Muscle layer of colon (tissue), 2 donors: ENCODE measurements around the gene FOS.
A peak's percentile ranks its signal among the peaks of the same experiment; 100 is the strongest.

ENCODE experiments used
- H3K27ac ChIP-seq: one replicate; pipeline ENCODE4 v1.7.0; 2013; ENCODE audit warnings: low read depth, mild to moderate bottlenecking, low read length, moderate library complexity
- H3K27me3 ChIP-seq, 2 donors: one replicate each; pipeline ENCODE4 v1.7.0; 2013; ENCODE audit warnings: low read length in 2 of 2, mild to moderate bottlenecking in 2 of 2; ENCODE audit not compliant: insufficient read depth in 2 of 2, control insufficient read depth in 1 of 2
- H3K36me3 ChIP-seq: one replicate; pipeline ENCODE4 v1.7.0; 2013; ENCODE audit warnings: mild to moderate bottlenecking, low read length; ENCODE audit not compliant: insufficient read depth
- H3K4me1 ChIP-seq: one replicate; pipeline ENCODE4 v1.7.0; 2013; ENCODE audit warnings: mild to moderate bottlenecking, low read length; ENCODE audit not compliant: insufficient read depth
- H3K4me3 ChIP-seq, 2 donors: one replicate each; pipeline ENCODE4 v1.7.0; 2013; ENCODE audit warnings: low read length in 2 of 2, low read depth in 1 of 2, mild to moderate bottlenecking in 1 of 2, moderate library complexity in 1 of 2
- H3K9ac ChIP-seq: one replicate; pipeline ENCODE4 v1.7.0; 2013; ENCODE audit warnings: low read length
- H3K9me3 ChIP-seq: one replicate; pipeline ENCODE4 v1.7.0; 2013; ENCODE audit warnings: mild to moderate bottlenecking, low read length
- donor health status: abdominal sarcoma.
- donor health status: Adenocarcinoma of cecum.

FOS gene

DNA sequence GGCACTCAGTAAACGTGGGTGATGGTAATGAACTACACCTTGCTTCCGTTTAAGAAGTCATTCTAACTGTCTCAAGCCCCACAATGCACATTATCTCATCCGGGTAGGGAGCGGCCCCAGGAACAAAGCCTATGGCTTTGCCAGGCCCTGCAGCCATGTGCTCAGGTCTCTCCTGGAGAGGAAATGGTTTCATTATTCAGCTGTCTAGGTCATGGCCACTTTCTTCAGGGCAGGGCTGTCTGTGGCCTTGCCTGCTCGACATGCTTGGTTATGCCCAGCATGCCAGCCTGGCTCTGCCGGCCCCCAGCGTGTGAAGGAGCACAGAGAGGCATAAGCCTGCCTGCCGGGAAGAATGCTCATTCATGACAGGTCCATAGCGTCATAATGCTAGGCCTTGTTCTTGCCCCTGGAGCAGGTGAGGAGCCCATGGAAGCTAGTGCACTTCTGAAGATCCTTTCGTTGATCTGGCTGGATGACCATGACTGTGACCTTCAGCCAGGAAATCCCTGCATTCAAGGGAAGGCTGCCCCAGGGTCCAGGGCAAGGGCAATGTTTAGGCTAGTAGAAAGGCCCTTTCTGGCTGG, 26.3 kb upstream of the FOS start:
- H3K36me3 ChIP-seq: no peaks in the 10 kb centered on the region
- H3K4me3 ChIP-seq: no peak overlapping the region
- no peak overlapping the region for H3K27ac ChIP-seq
- no peaks in the 10 kb centered on the region for H3K4me1 ChIP-seq
- H3K27me3 ChIP-seq: no peaks in the 10 kb centered on the region
- H3K9ac ChIP-seq: no peak overlapping the region
- H3K9me3 ChIP-seq: no peaks in the 10 kb centered on the region

DNA sequence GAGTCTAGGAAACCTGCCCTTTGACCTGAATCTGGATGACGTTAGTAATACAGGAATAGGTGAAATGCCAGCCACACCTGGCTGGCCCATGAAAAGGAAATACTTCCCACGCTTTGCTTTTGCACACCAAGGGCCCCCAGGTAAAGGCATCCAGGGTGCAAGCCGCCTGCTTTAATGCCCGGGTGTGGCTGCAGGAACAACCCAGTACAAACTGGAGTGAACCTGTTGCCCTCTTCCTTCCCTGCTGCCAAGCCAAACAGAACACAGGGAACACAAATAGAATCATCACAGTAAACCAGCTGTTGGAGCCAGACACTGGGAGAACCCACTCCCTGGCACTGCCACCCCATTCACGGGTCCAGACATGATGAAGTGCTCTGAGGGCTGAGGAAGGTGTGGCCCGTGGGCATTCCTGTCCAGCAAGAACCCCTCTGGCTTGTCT, 24.2 kb upstream of the FOS start:
- Histone ChIP-seq H3K27ac (no peak overlapping the region), H3K36me3 (no peaks in the 10 kb centered on the region), H3K9ac (no peak overlapping the region), H3K4me3 (no peak overlapping the region), H3K27me3 (no peaks in the 10 kb centered on the region), H3K4me1 (peaks cover 9% of the 10 kb centered on the region), H3K9me3 (no peaks in the 10 kb centered on the region)

DNA sequence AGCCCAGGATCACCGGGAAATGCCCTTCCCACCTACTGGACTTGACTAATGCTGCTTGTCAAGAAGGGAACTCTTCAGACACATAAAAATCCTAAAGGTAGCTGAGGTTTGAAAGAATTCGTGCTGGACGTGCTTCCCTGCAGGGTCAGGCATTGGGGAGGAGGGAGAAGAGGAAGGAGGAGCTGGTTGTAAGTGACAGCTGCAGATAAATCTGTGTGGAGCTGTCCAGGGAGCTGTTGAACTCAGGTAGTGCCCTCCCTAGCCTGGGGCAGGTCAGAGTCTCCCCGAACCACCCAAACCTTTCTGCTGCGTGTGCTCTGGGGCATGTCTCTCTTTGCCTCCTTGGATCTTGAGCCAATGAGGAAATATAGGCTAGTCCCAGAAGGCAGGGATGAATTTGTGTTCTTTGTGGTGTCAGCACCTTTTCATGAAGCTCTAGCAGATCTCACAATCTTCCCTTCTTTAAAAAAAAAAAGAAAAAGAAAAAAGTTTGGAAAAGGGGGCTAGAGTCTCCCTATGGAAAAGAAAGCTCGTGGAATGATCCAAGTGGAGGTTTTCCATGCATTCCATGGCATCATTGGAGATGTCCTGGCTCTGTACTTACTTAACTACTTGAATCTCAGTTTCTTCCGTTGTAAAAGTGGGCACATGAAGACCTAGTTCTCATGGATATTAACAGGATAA, 23.6 kb upstream of the FOS start:
- H3K27ac ChIP-seq: no peak overlapping the region
- H3K9ac ChIP-seq: no peak overlapping the region
- no peak overlapping the region for H3K4me3 ChIP-seq

DNA sequence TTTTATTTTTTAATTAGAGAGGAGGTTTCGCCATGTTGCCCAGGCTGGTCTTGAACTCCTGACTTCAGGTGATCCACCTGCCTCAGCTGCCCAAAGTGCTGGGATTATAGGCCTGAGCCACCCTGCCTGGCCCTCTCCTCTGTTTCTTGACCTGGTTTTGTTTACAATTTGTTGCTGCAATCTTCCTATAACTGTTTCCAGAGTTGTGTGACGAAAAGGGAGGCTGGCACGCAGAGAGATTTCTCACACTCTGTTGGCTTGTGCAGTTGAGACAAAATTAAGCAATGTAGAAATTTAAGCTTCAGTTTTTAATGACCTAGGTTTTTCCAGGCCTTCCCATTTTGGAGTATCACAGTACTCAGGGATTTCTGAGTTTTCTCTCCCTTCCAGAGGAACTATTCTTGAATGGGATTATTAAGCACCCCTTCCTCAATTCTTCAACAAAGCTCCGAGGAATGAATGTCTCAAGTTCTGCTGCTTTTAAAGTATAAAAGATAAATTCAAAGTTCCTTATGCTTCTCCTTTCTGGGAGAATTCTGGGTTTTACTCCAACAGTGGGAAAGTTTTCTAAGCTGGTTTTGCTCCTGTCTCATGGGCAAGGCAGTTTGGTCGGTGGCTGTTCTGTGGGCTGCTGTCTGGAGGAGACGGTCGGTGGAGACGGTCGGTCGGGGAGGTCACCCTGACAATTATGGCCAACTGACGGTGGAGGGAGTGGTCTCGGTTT, 20.4 kb upstream of the FOS start:
- Histone ChIP-seq H3K9ac (peak overlapping the region; percentile 94), H3K27me3 (no peaks in the 10 kb centered on the region), H3K4me1 (peaks cover 21% of the 10 kb centered on the region), H3K4me3 (peak overlapping the region; percentile 24 to 80), H3K36me3 (no peaks in the 10 kb centered on the region), H3K9me3 (no peaks in the 10 kb centered on the region), H3K27ac (peak overlapping the region; percentile 84)

More for the DNA sequence above, 23.6 kb upstream of the FOS start:
- no peaks in the 10 kb centered on the region for H3K27me3 ChIP-seq
- H3K36me3 ChIP-seq: no peaks in the 10 kb centered on the region
- no peaks in the 10 kb centered on the region for H3K9me3 ChIP-seq
- H3K4me1 ChIP-seq: peaks cover 15% of the 10 kb centered on the region

DNA sequence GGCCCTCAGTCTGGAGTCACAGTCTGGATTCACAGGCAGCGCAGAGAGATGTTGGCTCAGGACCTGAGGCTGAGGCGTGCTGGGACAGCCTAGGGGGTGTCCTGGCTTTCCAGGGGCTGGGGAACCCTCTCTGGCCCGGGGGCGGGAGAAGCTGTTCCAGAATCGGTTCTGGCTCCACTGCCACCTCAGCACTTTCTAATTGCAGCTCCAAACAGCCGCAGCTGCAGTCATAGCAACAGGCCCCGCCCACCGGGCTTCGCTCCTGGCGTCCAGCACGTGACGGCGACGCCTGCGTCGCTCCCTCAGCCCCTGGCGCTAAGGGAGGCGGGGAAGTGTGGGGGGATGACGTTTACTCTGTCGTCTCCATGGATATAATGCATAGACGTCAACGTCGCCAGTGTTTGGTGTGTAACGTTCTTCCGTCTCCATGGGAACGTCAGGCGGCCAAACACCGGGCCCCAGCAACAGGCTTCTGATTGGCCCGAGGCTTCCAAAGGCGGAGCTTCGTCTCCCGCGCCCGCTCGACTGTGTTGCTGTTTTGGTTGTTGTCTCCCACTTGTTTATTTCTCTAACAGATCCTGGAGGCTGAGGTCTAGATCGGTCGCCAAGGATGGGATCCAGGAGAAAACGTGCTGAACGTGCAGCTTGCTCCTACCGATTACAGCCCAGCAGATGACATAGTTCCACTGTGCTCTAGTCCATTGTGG, 19.7 kb upstream of the FOS start:
- peak overlapping the region; percentile 94 for H3K9ac ChIP-seq
- no peaks in the 10 kb centered on the region for H3K36me3 ChIP-seq
- no peaks in the 10 kb centered on the region for H3K9me3 ChIP-seq
- H3K4me3 ChIP-seq: peak overlapping the region; percentile 47 to 80
- H3K4me1 ChIP-seq: peaks cover 21% of the 10 kb centered on the region
- H3K27me3 ChIP-seq: no peaks in the 10 kb centered on the region
- H3K27ac ChIP-seq: peak overlapping the region; percentile 84

DNA sequence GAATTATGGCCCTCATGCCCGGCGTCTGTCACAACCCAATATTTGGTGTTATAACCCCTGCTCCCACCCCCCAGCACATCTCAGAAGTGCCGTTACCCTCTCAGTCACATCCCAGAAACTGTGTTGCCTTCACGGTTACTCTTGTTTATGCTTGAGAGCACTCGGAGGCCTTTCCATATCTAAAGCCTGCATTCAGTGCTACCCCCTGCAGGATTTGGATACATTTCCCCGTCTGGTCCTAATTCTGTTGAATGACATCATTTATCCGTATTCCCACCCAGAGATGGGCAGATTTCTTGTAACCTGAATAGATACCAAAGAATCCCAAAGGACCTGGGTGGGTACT, 19.1 kb upstream of the FOS start:
- peak overlapping the region; percentile 47 to 66 for H3K4me3 ChIP-seq
- peak overlapping the region; percentile 84 for H3K27ac ChIP-seq
- no peaks in the 10 kb centered on the region for H3K36me3 ChIP-seq
- peaks cover 21% of the 10 kb centered on the region for H3K4me1 ChIP-seq
- H3K9ac ChIP-seq: peak overlapping the region; percentile 53
- H3K27me3 ChIP-seq: no peaks in the 10 kb centered on the region
- no peaks in the 10 kb centered on the region for H3K9me3 ChIP-seq

DNA sequence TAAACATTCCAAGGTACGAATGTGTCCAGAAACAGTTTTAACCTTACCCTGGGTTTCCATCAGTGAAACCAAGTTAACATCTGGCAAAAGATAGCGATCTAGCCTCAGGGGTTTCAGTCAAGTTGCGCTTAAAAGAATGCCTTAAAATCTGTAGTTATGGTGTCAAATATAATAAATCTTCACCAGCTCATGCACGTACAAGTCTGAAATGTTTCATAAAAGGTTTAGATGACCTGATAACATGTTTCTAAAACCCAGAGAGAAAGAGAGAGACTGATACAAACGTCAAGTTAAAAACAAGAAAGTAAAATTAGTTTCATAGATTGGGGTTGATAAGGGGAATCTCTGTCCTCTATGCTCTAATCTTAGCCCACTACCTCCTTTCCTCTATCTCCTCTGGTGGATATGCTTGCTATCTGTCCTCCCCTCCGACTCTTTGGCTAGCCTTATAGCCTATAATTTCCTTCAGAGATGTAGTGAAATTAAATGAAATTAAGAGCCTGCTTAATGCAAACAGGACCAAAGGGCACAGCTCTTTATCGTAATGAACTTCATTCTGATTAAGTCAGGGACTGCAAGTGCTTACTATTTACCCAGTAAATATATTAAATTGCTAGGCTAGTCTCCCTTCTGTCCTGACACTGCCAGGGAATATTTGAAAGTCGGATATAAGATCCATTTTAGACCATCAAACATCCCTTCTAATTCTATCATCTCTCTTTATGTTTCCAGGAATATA, 18.4 kb upstream of the FOS start:
- peaks cover 21% of the 10 kb centered on the region for H3K4me1 ChIP-seq
- H3K9ac ChIP-seq: peak overlapping the region; percentile 53
- peak overlapping the region; percentile 84 for H3K27ac ChIP-seq
- no peaks in the 10 kb centered on the region for H3K9me3 ChIP-seq
- no peaks in the 10 kb centered on the region for H3K27me3 ChIP-seq
- no peaks in the 10 kb centered on the region for H3K36me3 ChIP-seq
- no peak overlapping the region for H3K4me3 ChIP-seq

DNA sequence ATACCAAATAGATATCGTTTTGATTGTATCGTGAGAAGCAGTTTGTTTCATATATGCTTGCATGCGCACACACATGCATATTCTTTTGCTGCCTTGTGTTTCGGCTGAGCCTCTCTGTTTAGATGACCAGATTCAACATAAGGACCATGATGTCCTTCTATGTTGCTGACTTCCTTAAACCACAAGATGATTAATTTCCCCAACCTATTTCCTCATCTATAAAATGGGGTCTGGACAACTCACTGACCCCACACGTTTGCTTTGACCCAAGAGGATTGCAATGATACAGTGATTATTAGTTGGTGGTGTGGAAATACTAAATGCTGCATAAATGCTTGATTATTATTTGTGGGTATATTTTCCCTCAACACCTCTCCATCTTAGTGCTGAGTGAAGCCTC, 16.8 kb upstream of the FOS start:
- no peak overlapping the region for H3K4me3 ChIP-seq
- peaks cover 30% of the 10 kb centered on the region for H3K4me1 ChIP-seq
- H3K27me3 ChIP-seq: no peaks in the 10 kb centered on the region
- H3K9me3 ChIP-seq: no peaks in the 10 kb centered on the region
- no peaks in the 10 kb centered on the region for H3K36me3 ChIP-seq
- no peak overlapping the region for H3K9ac ChIP-seq
- H3K27ac ChIP-seq: no peak overlapping the region

DNA sequence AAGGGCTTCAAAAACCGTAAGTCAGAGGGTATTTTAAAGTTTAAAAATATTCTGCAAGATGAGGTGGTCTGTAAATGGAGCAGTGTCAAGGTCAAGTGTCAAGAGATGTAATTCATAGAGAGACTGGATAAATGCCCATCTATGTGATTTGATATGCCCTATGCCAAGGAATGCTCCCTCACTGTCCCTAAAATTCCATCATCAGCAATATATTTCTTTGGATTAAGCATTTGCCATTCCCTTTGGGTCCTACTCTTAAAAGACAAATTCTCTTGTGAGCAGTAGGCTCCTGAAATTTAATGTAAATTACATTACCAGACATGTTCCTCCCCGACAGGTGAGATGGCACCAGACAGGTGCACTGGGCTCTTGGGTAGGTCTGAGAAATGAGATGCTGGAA, 16.0 kb upstream of the FOS start:
- no peaks in the 10 kb centered on the region for H3K9me3 ChIP-seq
- H3K27me3 ChIP-seq: no peaks in the 10 kb centered on the region
- H3K27ac ChIP-seq: no peak overlapping the region
- no peak overlapping the region for H3K4me3 ChIP-seq
- H3K9ac ChIP-seq: no peak overlapping the region
- no peaks in the 10 kb centered on the region for H3K36me3 ChIP-seq
- peaks cover 38% of the 10 kb centered on the region for H3K4me1 ChIP-seq

DNA sequence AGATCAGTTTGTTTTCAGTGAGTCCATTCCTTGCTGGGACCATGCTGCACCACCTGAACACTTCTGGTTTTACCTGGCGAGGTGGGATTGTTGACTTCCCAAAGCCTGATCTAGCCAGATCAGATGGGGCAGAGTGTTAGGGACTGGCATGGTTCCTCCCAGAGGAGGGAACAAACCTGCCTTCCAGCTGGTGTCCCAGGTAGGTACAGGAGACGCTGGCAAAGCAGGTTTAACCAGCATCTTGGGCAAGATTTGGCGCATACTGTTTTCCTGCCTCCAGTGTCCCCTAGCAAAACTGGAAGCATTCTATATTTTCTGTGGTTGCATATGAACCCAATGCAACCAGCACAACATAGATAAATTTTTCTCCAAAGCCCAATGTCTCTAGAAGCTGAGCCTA, 14.6 kb upstream of the FOS start:
- H3K36me3 ChIP-seq: no peaks in the 10 kb centered on the region
- H3K4me3 ChIP-seq: no peak overlapping the region
- no peaks in the 10 kb centered on the region for H3K9me3 ChIP-seq
- no peaks in the 10 kb centered on the region for H3K27me3 ChIP-seq
- H3K4me1 ChIP-seq: peaks cover 35% of the 10 kb centered on the region
- H3K9ac ChIP-seq: no peak overlapping the region
- H3K27ac ChIP-seq: no peak overlapping the region
